WTC11 (cell line): ENCODE data around the gene TAX1BP3.

Source experiments
- ATF1 ChIP-seq: sonication (generic); formaldehyde crosslinking; IDR thresholded peaks from 2 replicates; pipeline ENCODE4 v1.8.1; 2023; ENCODE audit warnings: mild to moderate bottlenecking, moderate library complexity, missing genetic modification reagents
- CTCF ChIP-seq: fragments of 200-600 bp; IDR thresholded peaks from 2 replicates; pipeline ENCODE4 v1.8.0; 2022; ENCODE audit warnings: antibody characterized with exemption
- EMX1 ChIP-seq: fragments of 250-450 bp; sonication (Bioruptor Pico); IDR thresholded peaks from 2 replicates; pipeline ENCODE4 v1.8.0; 2021; ENCODE audit warnings: mild to moderate bottlenecking
- JUN ChIP-seq: sonication (generic); formaldehyde crosslinking; IDR thresholded peaks from 2 replicates; pipeline ENCODE4 v1.8.0; 2023; ENCODE audit warnings: mild to moderate bottlenecking, missing genetic modification reagents
- NR1H2 ChIP-seq: sonication (generic); formaldehyde crosslinking; IDR thresholded peaks from 2 replicates; pipeline ENCODE4 v1.9.0; 2021; ENCODE audit warnings: mild to moderate bottlenecking, moderate library complexity, missing genetic modification reagents

- TF ChIP-seq CTCF (no peak), NR1H2 (CRISPR knock-in tag) (no peak), EMX1 (CRISPR knock-in tag) (no peak), JUN (CRISPR knock-in tag) (no peak), ATF1 (CRISPR knock-in tag) (no peak)
These were observed 44.6 kb upstream of the TAX1BP3 start for GRCh38 chr17:3712811-3713463.
